Measurements from ENCODE around the gene SLC36A2.

GRCh38 chr5:151363673-151364072 lies 16.3 kb upstream of the SLC36A2 start:
- TF ChIP-seq CTCF (conservative IDR thresholded peaks at IDR 0.05) (no peak), ZFX (IDR thresholded peaks at IDR 0.05) (no peak)

Measured in C4-2B (cell line).